OCI-LY7 (cell line): ENCODE data around the gene SGSM1. TPM values are rescaled to one million over a fixed set of nuclear protein-coding genes. Genes with fewer than 3 reads are reported as not detected.

Source experiments
- BruUV-seq: library from RNA; stranded (reverse); fragments of 400-500 nt; replicated peaks from 2 replicates; lab custom pipeline; 2021; lab: Mats Ljungman, UMichigan
- CTCF ChIA-PET: fragments of 300-600 bp; sonication (Branson Sonifier 250); formaldehyde crosslinking; loops from one replicate; lab custom pipeline; 2022; ENCODE audit warnings: antibody characterized with exemption; ENCODE audit not compliant: unreplicated experiment; lab: Charles Lee
- POLR2A ChIA-PET: fragments of 300-600 bp; sonication (Branson Sonifier 250); formaldehyde crosslinking; loops from one replicate; lab custom pipeline; 2022; ENCODE audit warnings: antibody characterized with exemption; lab: Charles Lee
- DNase-seq: peaks from one replicate; pipeline ENCODE4 v3.0.0-alpha.2; 2015; ENCODE audit warnings: low spot score
- H2AFZ ChIP-seq: fragments of 200-600 bp; sonication (generic), shearing (Covaris generic); 2 replicates; pipeline ENCODE4 v1.6.1; 2014; ENCODE audit warnings: mild to moderate bottlenecking, antibody characterized with exemption, low read length, moderate library complexity
- H3K27ac ChIP-seq: fragments of 200-600 bp; sonication (generic); 2 replicates; pipeline ENCODE4 v1.5.1; 2014; ENCODE audit warnings: mixed run types, low read depth, mild to moderate bottlenecking, moderate library complexity, low read length, inconsistent platforms; ENCODE audit not compliant: poor library complexity, severe bottlenecking
- H3K36me3 ChIP-seq: fragments of 200-600 bp; sonication (generic); 2 replicates; pipeline ENCODE4 v1.6.1; 2014; ENCODE audit warnings: mild to moderate bottlenecking, antibody characterized with exemption, low read length, moderate library complexity, mixed read lengths; ENCODE audit not compliant: insufficient read depth
- H3K4me1 ChIP-seq: fragments of 200-600 bp; sonication (generic); 2 replicates; pipeline ENCODE4 v1.5.1; 2014; ENCODE audit warnings: mild to moderate bottlenecking, low read length; ENCODE audit not compliant: insufficient read depth, poor library complexity, severe bottlenecking
- H3K4me2 ChIP-seq: fragments of 200-600 bp; sonication (generic); 2 replicates; pipeline ENCODE4 v1.6.1; 2014; ENCODE audit warnings: mild to moderate bottlenecking, low read length
- H3K4me3 ChIP-seq: fragments of 200-600 bp; sonication (generic); 2 replicates; pipeline ENCODE4 v1.5.1; 2014; ENCODE audit warnings: mild to moderate bottlenecking, low read depth, low read length; ENCODE audit not compliant: poor library complexity, severe bottlenecking
- H3K79me2 ChIP-seq: fragments of 200-600 bp; sonication (generic); 2 replicates; pipeline ENCODE4 v1.6.1; 2016; ENCODE audit warnings: low read depth, mild to moderate bottlenecking, low read length, moderate library complexity, mixed read lengths; ENCODE audit not compliant: insufficient read depth
- H3K9me2 ChIP-seq: fragments of 200-600 bp; sonication (generic); 2 replicates; pipeline ENCODE4 v1.6.1; 2016; ENCODE audit warnings: mild to moderate bottlenecking, low read length, mixed read lengths; ENCODE audit not compliant: insufficient read depth
- H3K9me3 ChIP-seq: fragments of 200-600 bp; sonication (generic); 2 replicates; pipeline ENCODE4 v1.6.1; 2014; ENCODE audit warnings: mild to moderate bottlenecking, mixed run types, low read length, mixed read lengths
- H4K20me1 ChIP-seq: fragments of 200-600 bp; sonication (generic); 2 replicates; pipeline ENCODE4 v1.6.1; 2014; ENCODE audit warnings: mild to moderate bottlenecking, antibody characterized with exemption, low read length, moderate library complexity, mixed read lengths; ENCODE audit not compliant: insufficient read depth
- CTCF ChIP-seq: fragments of 200-600 bp; sonication (generic); conservative IDR thresholded peaks from 2 replicates; pipeline ENCODE4 v1.5.1; 2014; ENCODE audit warnings: mild to moderate bottlenecking, antibody characterized with exemption, low read length, moderate library complexity, mixed read lengths
- EZH2phosphoT487 ChIP-seq: fragments of 200-600 bp; sonication (generic); IDR thresholded peaks from 2 replicates; pipeline ENCODE4 v1.6.1; 2018; ENCODE audit warnings: low read depth, borderline replicate concordance, mild to moderate bottlenecking, mixed run types, antibody characterized with exemption, low read length, moderate library complexity, mixed read lengths
- intact Hi-C: fragments of 100-400 bp; cut with micrococcal nuclease; formaldehyde crosslinking; loops from one replicate; pipeline ENCODE4 v1.10.0; 2022; ENCODE audit not compliant: unreplicated experiment
- total RNA-seq, 2 experiments: library from RNA; depleted of rRNA in 1 of 2; stranded (reverse); fragments of >200 nt in 1 of 2; shearing (Covaris generic) in 1 of 2; gene quantifications; 2 replicates each; pipeline ENCODE4 v1.2.3, GENCODE V29; 2014 to 2022

SGSM1 gene
- total RNA-seq, 2 experiments from 2014 or later: not detected

- Histone ChIP-seq H3K36me3 (no peaks in the 10 kb centered on the region), H3K9me3 (no peaks in the 10 kb centered on the region), H3K4me2 (no peak overlapping the region), H3K9me2 (no peaks in the 10 kb centered on the region), H3K79me2 (no peaks in the 10 kb centered on the region), H3K27ac (no peak overlapping the region), H3K4me3 (no peak overlapping the region), H4K20me1 (no peaks in the 10 kb centered on the region), H3K4me1 (no peaks in the 10 kb centered on the region), H2AFZ (no peak overlapping the region)
- intact Hi-C loops: no loop called here
- CTCF ChIA-PET: no interaction called here
- POLR2A ChIA-PET: no interaction called here
- TF ChIP-seq EZH2phosphoT487 (no peak), CTCF (no peak)
- DNase-seq: no peak
- no TSS peak for BruUV-seq
Observed at GRCh38 chr22:24855794-24856193, 49.8 kb downstream of the SGSM1 start.

- Histone ChIP-seq H3K4me3 (no peak overlapping the region), H3K9me3 (no peaks in the 10 kb centered on the region), H3K9me2 (no peaks in the 10 kb centered on the region), H3K4me1 (no peaks in the 10 kb centered on the region), H2AFZ (no peak overlapping the region), H3K4me2 (no peak overlapping the region), H3K36me3 (no peaks in the 10 kb centered on the region), H3K27ac (no peak overlapping the region), H4K20me1 (no peaks in the 10 kb centered on the region), H3K79me2 (no peaks in the 10 kb centered on the region)
- ChIA-PET CTCF (interaction anchor here (0.6 kb wide), 1 partner anchor 301 kb away, joined by 6 read pairs; no protein-coding TSS in a partner anchor), POLR2A (no interaction called here)
- intact Hi-C loops: no loop called here
- TF ChIP-seq EZH2phosphoT487 (no peak), CTCF (no peak)
- BruUV-seq: no TSS peak
- DNase-seq: no peak
Observed at GRCh38 chr22:24857576-24857975, 51.6 kb downstream of the SGSM1 start.

GRCh38 chr22:24859587-24859986 is 53.6 kb downstream of the SGSM1 start:
- TF ChIP-seq CTCF (no peak), EZH2phosphoT487 (no peak)
- Histone ChIP-seq H3K27ac (no peak overlapping the region), H3K36me3 (no peaks in the 10 kb centered on the region), H3K9me3 (no peaks in the 10 kb centered on the region), H3K4me1 (no peaks in the 10 kb centered on the region), H4K20me1 (no peaks in the 10 kb centered on the region), H3K79me2 (no peaks in the 10 kb centered on the region), H2AFZ (no peak overlapping the region), H3K4me2 (no peak overlapping the region), H3K9me2 (no peaks in the 10 kb centered on the region), H3K4me3 (no peak overlapping the region)
- intact Hi-C loops: no loop called here
- CTCF ChIA-PET: no interaction called here
- DNase-seq: no peak
- no TSS peak for BruUV-seq
- POLR2A ChIA-PET: no interaction called here
